HCT116 (cell line): Measurements from ENCODE around the gene PNPLA8. TPM values are rescaled to one million over a fixed set of nuclear protein-coding genes. Genes with fewer than 3 reads are reported as not detected.

ENCODE experiments used
- ATAC-seq: fragments of 200-7000 bp; cut with Tn5 transposase; 2 replicates; pipeline ENCODE4 v1.9.1; 2020; ENCODE audit warnings: mild to moderate bottlenecking, moderate library complexity
- BruUV-seq: library from RNA; stranded (reverse); fragments of 400-500 nt; replicated peaks from 2 replicates; lab custom pipeline; 2021; lab: Mats Ljungman, UMichigan
- CTCF ChIA-PET: fragments of 300-600 bp; sonication (Branson Sonifier 250); formaldehyde crosslinking; loops from one replicate; lab custom pipeline; 2021; ENCODE audit warnings: antibody characterized with exemption; lab: Charles Lee
- POLR2A ChIA-PET: fragments of 300-600, 350-600 bp; sonication (Branson Sonifier 250); formaldehyde crosslinking; loops from one replicate; lab custom pipeline; 2021; ENCODE audit warnings: antibody characterized with exemption; lab: Charles Lee
- RAD21 ChIA-PET, 2 experiments: fragments of 300-600 bp; sonication (Branson Sonifier 250); formaldehyde crosslinking; loops; one replicate each; lab custom pipeline; 2023; ENCODE audit warnings: low total read pairs in 2 of 2; ENCODE audit not compliant: uncharacterized antibody in 2 of 2, unreplicated experiment in 2 of 2, low non-redundant PET in 1 of 2; lab: Charles Lee
- DNase-seq: peaks from one replicate; pipeline ENCODE4 v3.0.0-alpha.2; 2010; ENCODE audit warnings: low read depth, low spot score
- H2AFZ ChIP-seq: fragments of 200-600 bp; shearing (Covaris generic), sonication (generic); 2 replicates; pipeline ENCODE4 v1.6.1; 2017; ENCODE audit warnings: low read depth, mixed run types, mixed read lengths, antibody characterized with exemption, low read length; ENCODE audit not compliant: poor library complexity, severe bottlenecking
- H3K27ac ChIP-seq: 2 replicates; pipeline ENCODE4 v1.5.1; 2012; ENCODE audit warnings: low read depth, low read length
- H3K27me3 ChIP-seq: fragments of 200-600 bp; sonication (generic); 2 replicates; pipeline ENCODE4 v1.6.1; 2016; ENCODE audit warnings: mixed run types, low read length, mixed read lengths; ENCODE audit not compliant: insufficient read depth
- H3K36me3 ChIP-seq, 2 experiments: fragments of 200-500 bp in 1 of 2; fragments of 200-600 bp in 1 of 2; sonication (Bioruptor generic) in 1 of 2; sonication (generic) in 1 of 2; 2 replicates each; pipeline versions ENCODE4 v1.5.1 to v1.6.1; 2014 to 2016; ENCODE audit warnings: low read length in 2 of 2, inconsistent platforms in 1 of 2, mixed read lengths in 1 of 2, mixed run types in 1 of 2; ENCODE audit not compliant: insufficient read depth in 2 of 2, control insufficient read depth in 1 of 2
- H3K4me1 ChIP-seq, 2 experiments: fragments of 200-600 bp in 1 of 2; sonication (generic) in 1 of 2; 2 replicates each; pipeline versions ENCODE4 v1.5.1 to v1.6.1; 2012 to 2017; ENCODE audit warnings: low read length in 2 of 2, inconsistent platforms in 1 of 2, mild to moderate bottlenecking in 1 of 2, mixed read lengths in 1 of 2, mixed run types in 1 of 2, moderate library complexity in 1 of 2; ENCODE audit not compliant: insufficient read depth in 2 of 2, control insufficient read depth in 1 of 2
- H3K4me2 ChIP-seq: fragments of 200-600 bp; sonication (generic); 2 replicates; pipeline ENCODE4 v1.6.1; 2017; ENCODE audit warnings: mixed run types, low read length, mixed read lengths
- H3K4me3 ChIP-seq, 2 experiments: fragments of 200-600 bp in 1 of 2; sonication (generic) in 1 of 2; replicated peaks in 1 of 2; 2 replicates each; pipeline ENCODE4 v1.5.1; 2011 to 2016; ENCODE audit warnings: low read length in 2 of 2, control low read depth in 1 of 2, low read depth in 1 of 2, mild to moderate bottlenecking in 1 of 2, mixed read lengths in 1 of 2, mixed run types in 1 of 2
- H3K79me2 ChIP-seq: fragments of 200-600 bp; sonication (generic); 2 replicates; pipeline ENCODE4 v1.6.1; 2017; ENCODE audit warnings: mild to moderate bottlenecking, mixed run types, low read length, moderate library complexity, mixed read lengths; ENCODE audit not compliant: insufficient read depth
- H3K9ac ChIP-seq: fragments of 200-600 bp; sonication (generic); 2 replicates; pipeline ENCODE4 v1.6.1; 2016; ENCODE audit warnings: low read length, mixed read lengths
- H3K9me2 ChIP-seq: fragments of 200-600 bp; sonication (generic), shearing (Covaris generic); 2 replicates; pipeline ENCODE4 v1.6.1; 2017; ENCODE audit warnings: mixed run types, mild to moderate bottlenecking, moderate library complexity; ENCODE audit not compliant: insufficient read depth
- H3K9me3 ChIP-seq, 2 experiments: fragments of 200-500 bp in 1 of 2; fragments of 200-600 bp in 1 of 2; sonication (Bioruptor generic) in 1 of 2; sonication (generic) in 1 of 2; 2 replicates each; pipeline ENCODE4 v1.6.1; 2014 to 2017; ENCODE audit warnings: low read length in 2 of 2, mixed read lengths in 2 of 2, inconsistent platforms in 1 of 2, low read depth in 1 of 2, mild to moderate bottlenecking in 1 of 2, mixed run types in 1 of 2, moderate library complexity in 1 of 2; ENCODE audit not compliant: control insufficient read depth in 1 of 2, insufficient read depth in 1 of 2
- H4K20me1 ChIP-seq: fragments of 200-600 bp; sonication (generic), shearing (Covaris generic); 2 replicates; pipeline ENCODE4 v1.6.1; 2017; ENCODE audit warnings: mixed run types, mild to moderate bottlenecking, moderate library complexity; ENCODE audit not compliant: insufficient read depth
- ATF3 ChIP-seq: IDR thresholded peaks from 2 replicates; pipeline ENCODE4 v1.6.1; 2012
- CBX3 ChIP-seq: IDR thresholded peaks from 2 replicates; pipeline ENCODE4 v1.6.1; 2012; ENCODE audit warnings: low read depth
- CEBPB ChIP-seq: IDR thresholded peaks from 2 replicates; pipeline ENCODE4 v1.6.1; 2012; ENCODE audit warnings: low read depth
- EGR1 ChIP-seq: IDR thresholded peaks from 2 replicates; pipeline ENCODE4 v1.6.1; 2012; ENCODE audit warnings: low read depth
- EZH2 ChIP-seq: fragments of 200-600 bp; sonication (generic); IDR thresholded peaks from 2 replicates; pipeline ENCODE4 v1.6.1; 2017; ENCODE audit warnings: antibody characterized with exemption, mixed run types
- FOSL1 ChIP-seq: IDR thresholded peaks from 2 replicates; pipeline ENCODE4 v1.6.1; 2012; ENCODE audit warnings: low read depth
- POLR2AphosphoS5 ChIP-seq: IDR thresholded peaks from 2 replicates; pipeline ENCODE4 v1.6.1; 2011; ENCODE audit warnings: mild to moderate bottlenecking, low read depth, low read length, moderate library complexity
- RAD21 ChIP-seq: IDR thresholded peaks from 2 replicates; pipeline ENCODE4 v1.6.1; 2012; ENCODE audit warnings: low read depth, mild to moderate bottlenecking
- REST ChIP-seq: IDR thresholded peaks from 2 replicates; pipeline ENCODE4 v1.6.1; 2012; ENCODE audit warnings: low read depth
- SRF ChIP-seq: IDR thresholded peaks from 2 replicates; pipeline ENCODE4 v1.6.1; 2012; ENCODE audit warnings: low read depth
- YY1 ChIP-seq: IDR thresholded peaks from 2 replicates; pipeline ENCODE4 v1.6.1; 2011; ENCODE audit warnings: low read length, low read depth, moderate library complexity, mild to moderate bottlenecking; ENCODE audit not compliant: insufficient replicate concordance; ENCODE audit errors: extremely low read depth
- ZFX ChIP-seq: fragments of 450-650 bp; IDR thresholded peaks from 2 replicates; pipeline ENCODE4 v1.6.1; 2017
- ZNF274 ChIP-seq: fragments of 200-500 bp; sonication (Bioruptor generic); IDR thresholded peaks from 2 replicates; pipeline ENCODE4 v1.6.1; 2014; ENCODE audit warnings: mild to moderate bottlenecking, low read depth, low read length, inconsistent platforms
- intact Hi-C: fragments of 100-400 bp; cut with micrococcal nuclease; formaldehyde crosslinking; loops from 2 replicates; pipeline ENCODE4 v1.10.0; 2022
- total RNA-seq: library from RNA; stranded (reverse); gene quantifications from one replicate; pipeline ENCODE4 v1.2.1, GENCODE V29; 2021; ENCODE audit not compliant: unreplicated experiment
- TF ChIP-seq, protein P1 (sequence below), 3 experiments: fragments of 200-600 bp in 1 of 3; sonication (generic) in 1 of 3; IDR thresholded peaks in 2 of 3; conservative IDR thresholded peaks in 1 of 3; 2 replicates each; pipeline ENCODE4 v1.5.1; 2012 to 2017; ENCODE audit warnings: low read depth in 2 of 3, low read length in 2 of 3, antibody characterized with exemption in 1 of 3, borderline replicate concordance in 1 of 3, control low read depth in 1 of 3, mild to moderate bottlenecking in 1 of 3, mixed read lengths in 1 of 3, mixed run types in 1 of 3, moderate library complexity in 1 of 3; ENCODE audit not compliant: insufficient read depth in 1 of 3
- TF ChIP-seq, protein P2 (sequence below): IDR thresholded peaks from 2 replicates; pipeline ENCODE4 v1.6.1; 2012

Gene PNPLA8
- total RNA-seq, 1 experiment from 2014 or later = 12.9 TPM

- H3K9ac ChIP-seq = no peak within 1 kb of the TSS
- no peak within 1 kb of the TSS for H3K4me3 ChIP-seq
- no peak within 1 kb of the TSS for H2AFZ ChIP-seq
- RAD21 ChIA-PET = no interaction called here
- no peaks in the 10 kb centered on the region for H3K36me3 ChIP-seq
- no peaks in the 10 kb centered on the region for H3K9me3 ChIP-seq
- CTCF ChIA-PET = no interaction called here
- 0 out of 2 replicates have a peak, but pooled peaks cover 5% of the 10 kb centered on the region for H3K27me3 ChIP-seq
- no peak within 1 kb of the TSS for H3K4me2 ChIP-seq
- H3K27ac ChIP-seq = no peak within 1 kb of the TSS
- no peak for TF ChIP-seq EZH2
- TF ChIP-seq POLR2AphosphoS5 = no peak
- TF ChIP-seq, protein P1, sequence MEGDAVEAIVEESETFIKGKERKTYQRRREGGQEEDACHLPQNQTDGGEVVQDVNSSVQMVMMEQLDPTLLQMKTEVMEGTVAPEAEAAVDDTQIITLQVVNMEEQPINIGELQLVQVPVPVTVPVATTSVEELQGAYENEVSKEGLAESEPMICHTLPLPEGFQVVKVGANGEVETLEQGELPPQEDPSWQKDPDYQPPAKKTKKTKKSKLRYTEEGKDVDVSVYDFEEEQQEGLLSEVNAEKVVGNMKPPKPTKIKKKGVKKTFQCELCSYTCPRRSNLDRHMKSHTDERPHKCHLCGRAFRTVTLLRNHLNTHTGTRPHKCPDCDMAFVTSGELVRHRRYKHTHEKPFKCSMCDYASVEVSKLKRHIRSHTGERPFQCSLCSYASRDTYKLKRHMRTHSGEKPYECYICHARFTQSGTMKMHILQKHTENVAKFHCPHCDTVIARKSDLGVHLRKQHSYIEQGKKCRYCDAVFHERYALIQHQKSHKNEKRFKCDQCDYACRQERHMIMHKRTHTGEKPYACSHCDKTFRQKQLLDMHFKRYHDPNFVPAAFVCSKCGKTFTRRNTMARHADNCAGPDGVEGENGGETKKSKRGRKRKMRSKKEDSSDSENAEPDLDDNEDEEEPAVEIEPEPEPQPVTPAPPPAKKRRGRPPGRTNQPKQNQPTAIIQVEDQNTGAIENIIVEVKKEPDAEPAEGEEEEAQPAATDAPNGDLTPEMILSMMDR (IDR thresholded peaks at IDR 0.05 in 2 of 3, conservative IDR thresholded peaks at IDR 0.05 in 1 of 3; ENCODE audit: borderline replicate concordance in 1 of 3, insufficient read depth in 1 of 3, low read depth in 2 of 3, low read length in 2 of 3) = no peak
- TF ChIP-seq SRF = no peak
- no peak for TF ChIP-seq CBX3
- no peak for ATAC-seq
- H4K20me1 ChIP-seq = no peaks in the 10 kb centered on the region
- no peaks in the 10 kb centered on the region for H3K9me2 ChIP-seq
- H3K4me1 ChIP-seq = no peaks in the 10 kb centered on the region
- DNase-seq = no peak
- POLR2A ChIA-PET = no interaction called here
- BruUV-seq = no TSS peak
- intact Hi-C loops = no loop called here
- no peaks in the 10 kb centered on the region for H3K79me2 ChIP-seq
These were observed 69.8 kb downstream of the PNPLA8 start, which contains the start of gene NRCAM for GRCh38 chr7:108455998-108456677. Gene NRCAM, minus strand, starts transcription at chr7:108456436. Its CDS starts 216,372 bp downstream, at chr7:108240064.

- DNase-seq = no peak
- no peaks in the 10 kb centered on the region for H3K4me1 ChIP-seq
- no peak overlapping the region for H3K4me2 ChIP-seq
- 0 out of 2 replicates have a peak, but pooled peaks cover 5% of the 10 kb centered on the region for H3K27me3 ChIP-seq
- intact Hi-C loops = no loop called here
- H3K36me3 ChIP-seq = no peaks in the 10 kb centered on the region
- ChIA-PET RAD21 (no interaction called here), POLR2A (no interaction called here), CTCF (no interaction called here)
- no TSS peak for BruUV-seq
- H3K9me3 ChIP-seq = no peaks in the 10 kb centered on the region
- ATAC-seq = no peak
- H3K27ac ChIP-seq = no peak overlapping the region
- no peaks in the 10 kb centered on the region for H3K79me2 ChIP-seq
- no peaks in the 10 kb centered on the region for H4K20me1 ChIP-seq
- no peak overlapping the region for H3K9ac ChIP-seq
- no peak overlapping the region for H2AFZ ChIP-seq
- H3K4me3 ChIP-seq = no peak overlapping the region
- H3K9me2 ChIP-seq = no peaks in the 10 kb centered on the region
- no peak for TF ChIP-seq CEBPB
- TF ChIP-seq ATF3 = no peak
- TF ChIP-seq SRF = no peak
- TF ChIP-seq FOSL1 = no peak
- TF ChIP-seq EZH2 = no peak
- TF ChIP-seq, protein P2, sequence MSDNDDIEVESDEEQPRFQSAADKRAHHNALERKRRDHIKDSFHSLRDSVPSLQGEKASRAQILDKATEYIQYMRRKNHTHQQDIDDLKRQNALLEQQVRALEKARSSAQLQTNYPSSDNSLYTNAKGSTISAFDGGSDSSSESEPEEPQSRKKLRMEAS = no peak
- no peak for TF ChIP-seq CBX3
- no peak for TF ChIP-seq REST
- TF ChIP-seq RAD21 = no peak
- TF ChIP-seq YY1 = no peak
- TF ChIP-seq ZFX = no peak
- TF ChIP-seq ZNF274 = no peak
- TF ChIP-seq EGR1 = no peak
These were observed 70.4 kb downstream of the PNPLA8 start for GRCh38 chr7:108455551-108455997.
